Astrocyte (in vitro differentiated cells and primary cell): ENCODE results near the gene ASAP2.

Experiments
- EZH2 ChIP-seq: IDR thresholded peaks from 2 replicates; pipeline ENCODE4 v1.6.1; 2012; ENCODE audit warnings: mild to moderate bottlenecking, low read length, inconsistent platforms; ENCODE audit not compliant: insufficient read depth
- TF ChIP-seq, protein P1 (sequence below): IDR thresholded peaks from 2 replicates; pipeline ENCODE4 v1.5.1; 2011; ENCODE audit warnings: low read depth, mild to moderate bottlenecking, inconsistent platforms, low read length, moderate library complexity; ENCODE audit not compliant: insufficient read depth

DNA sequence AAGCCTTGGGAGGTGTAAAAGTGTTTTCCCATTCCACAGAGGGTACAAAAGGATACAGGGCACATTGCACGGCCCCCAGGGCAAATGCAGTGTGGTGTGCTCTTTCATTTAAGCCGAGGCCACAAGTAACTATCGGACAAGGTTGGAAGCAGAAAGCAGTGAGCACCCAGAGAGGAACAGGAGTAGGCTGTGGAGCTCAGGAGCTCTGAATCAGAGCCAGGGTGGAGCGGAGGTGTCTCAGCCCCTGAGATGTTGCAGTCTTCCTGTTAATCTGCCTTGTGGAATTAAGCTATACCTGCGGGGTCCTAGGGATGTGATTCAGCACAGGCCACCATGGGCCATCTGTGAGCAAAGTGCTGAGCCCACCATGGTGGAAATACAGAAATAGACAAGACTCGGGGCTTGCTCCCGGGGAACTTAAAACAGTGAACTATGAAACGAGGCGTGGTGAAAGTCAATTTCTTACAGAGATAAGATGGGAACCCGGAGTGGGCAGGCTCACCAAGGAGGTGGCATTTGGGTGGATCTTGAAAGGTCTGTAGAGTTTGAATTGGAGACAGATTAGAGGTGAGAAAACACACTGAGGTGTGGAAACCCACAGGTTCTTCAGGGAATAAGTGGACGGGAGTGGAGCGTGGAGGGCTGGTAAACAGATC lies 44.0 kb downstream of the ASAP2 start:
- TF ChIP-seq, protein P1, sequence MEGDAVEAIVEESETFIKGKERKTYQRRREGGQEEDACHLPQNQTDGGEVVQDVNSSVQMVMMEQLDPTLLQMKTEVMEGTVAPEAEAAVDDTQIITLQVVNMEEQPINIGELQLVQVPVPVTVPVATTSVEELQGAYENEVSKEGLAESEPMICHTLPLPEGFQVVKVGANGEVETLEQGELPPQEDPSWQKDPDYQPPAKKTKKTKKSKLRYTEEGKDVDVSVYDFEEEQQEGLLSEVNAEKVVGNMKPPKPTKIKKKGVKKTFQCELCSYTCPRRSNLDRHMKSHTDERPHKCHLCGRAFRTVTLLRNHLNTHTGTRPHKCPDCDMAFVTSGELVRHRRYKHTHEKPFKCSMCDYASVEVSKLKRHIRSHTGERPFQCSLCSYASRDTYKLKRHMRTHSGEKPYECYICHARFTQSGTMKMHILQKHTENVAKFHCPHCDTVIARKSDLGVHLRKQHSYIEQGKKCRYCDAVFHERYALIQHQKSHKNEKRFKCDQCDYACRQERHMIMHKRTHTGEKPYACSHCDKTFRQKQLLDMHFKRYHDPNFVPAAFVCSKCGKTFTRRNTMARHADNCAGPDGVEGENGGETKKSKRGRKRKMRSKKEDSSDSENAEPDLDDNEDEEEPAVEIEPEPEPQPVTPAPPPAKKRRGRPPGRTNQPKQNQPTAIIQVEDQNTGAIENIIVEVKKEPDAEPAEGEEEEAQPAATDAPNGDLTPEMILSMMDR: no peak
- TF ChIP-seq EZH2: no peak
